Testis (tissue), 3 donors: ENCODE data around the gene TCF7L1. TPM values are rescaled to one million over a fixed set of nuclear protein-coding genes. Genes with fewer than 3 reads are reported as not detected.

ENCODE experiments used
- DNase-seq: peaks from one replicate; pipeline ENCODE4 v3.0.0-alpha.2; 2019
- H3K27ac ChIP-seq, 2 donors: fragments of 200-600 bp; sonication (generic); one replicate each; pipeline ENCODE4 v1.5.1; 2019
- H3K27me3 ChIP-seq: fragments of 200-600 bp; sonication (generic); one replicate; pipeline ENCODE4 v1.5.1; 2019
- H3K36me3 ChIP-seq: fragments of 200-600 bp; sonication (generic); one replicate; pipeline ENCODE4 v1.5.1; 2017; ENCODE audit warnings: low read depth; ENCODE audit errors: missing control alignments
- H3K4me1 ChIP-seq: fragments of 200-600 bp; sonication (generic); one replicate; pipeline ENCODE4 v1.5.1; 2019
- H3K4me3 ChIP-seq, 2 donors: fragments of 200-600 bp; sonication (generic); one replicate each; pipeline ENCODE4 v1.5.1; 2017 to 2019
- H3K9me3 ChIP-seq: fragments of 200-600 bp; sonication (generic); one replicate; pipeline ENCODE4 v1.5.1; 2017
- POLR2A ChIP-seq: fragments of 450-650 bp; IDR thresholded peaks from one replicate; pipeline ENCODE4 v1.6.1; 2017; ENCODE audit warnings: antibody characterized with exemption, mild to moderate bottlenecking, moderate library complexity
- WGBS, 2 donors: methylation state at CpG; one replicate each; pipeline ENCODE4 v1.1.5; 2018; 5-methylcytosine and 5-hydroxymethylcytosine counted together
- intact Hi-C: fragments of 100-400 bp; cut with DNase I; formaldehyde crosslinking; loops from one replicate; pipeline ENCODE4 v1.15.1; 2023; ENCODE audit warnings: low total_unique reads
- polyA plus RNA-seq: library from polyadenylated mRNA; stranded (reverse); fragments of 350-450 nt; fragmentation: Illumina TruSeq; extraction: RNeasy Lipid Tissue Mini Kit (QIAGEN cat#74804); gene quantifications from one replicate; pipeline ENCODE4 v1.2.3, GENCODE V29; 2014; ENCODE audit warnings: low read depth, low replicate concordance; ENCODE audit not compliant: insufficient read depth
- total RNA-seq, 2 donors: library from RNA; depleted of rRNA; stranded (reverse); fragments of >200 nt; gene quantifications; one replicate each; pipeline ENCODE4 v1.2.3, GENCODE V29; 2016
- TF ChIP-seq, protein P1 (sequence below), 3 experiments: fragments of 450-650 bp in 2 of 3; fragments of 200-600 bp in 1 of 3; sonication (generic) in 1 of 3; IDR thresholded peaks; one replicate each; pipeline ENCODE4 v1.5.1; 2016 to 2019; ENCODE audit warnings: antibody characterized with exemption in 3 of 3, mild to moderate bottlenecking in 2 of 3, moderate library complexity in 1 of 3

TCF7L1 gene
- total and polyA plus RNA-seq, 3 donors from 2014 or later, result 6.7 to 11.9 (median 6.7) TPM

DNA sequence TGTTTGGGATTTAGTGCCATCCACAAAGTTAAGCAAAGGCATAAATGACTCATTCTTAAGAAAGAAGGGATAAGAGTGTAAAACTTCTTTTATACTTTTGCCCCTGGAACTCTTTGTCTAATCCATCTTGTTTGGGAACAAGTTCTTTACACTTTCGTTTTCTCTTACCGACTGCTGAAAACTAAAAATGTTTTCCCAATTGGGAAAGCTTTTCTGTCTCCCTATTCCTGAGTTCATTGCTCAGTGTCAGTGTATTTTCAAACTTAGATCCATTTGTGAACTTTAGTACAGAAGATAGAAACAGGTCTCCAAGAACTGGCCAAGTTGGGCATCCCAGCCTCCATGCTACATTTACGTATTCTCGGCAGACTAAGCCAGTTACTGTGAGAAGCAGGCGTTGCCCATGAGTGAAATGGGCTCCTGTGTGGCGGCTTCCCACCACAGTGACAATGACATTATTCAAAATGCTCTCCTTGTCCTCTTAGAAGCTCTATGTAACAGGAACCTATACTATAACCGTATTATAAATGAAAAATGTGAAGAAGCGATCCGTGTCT, 142.9 kb downstream of the TCF7L1 start:
- intact Hi-C loops, result loop anchor here (5.0 kb wide), 1 partner anchor 144 kb away; the partner anchor contains the start of gene TCF7L1
- no peaks in the 10 kb centered on the region for H3K27me3 ChIP-seq
- no peak for DNase-seq
- H3K4me1 ChIP-seq, result peaks cover 12% of the 10 kb centered on the region
- WGBS, 2 donors, result 64 to 70% methylated on average over 9 of the region's 9 CpGs
- no peaks in the 10 kb centered on the region for H3K9me3 ChIP-seq
- TF ChIP-seq, protein P1, sequence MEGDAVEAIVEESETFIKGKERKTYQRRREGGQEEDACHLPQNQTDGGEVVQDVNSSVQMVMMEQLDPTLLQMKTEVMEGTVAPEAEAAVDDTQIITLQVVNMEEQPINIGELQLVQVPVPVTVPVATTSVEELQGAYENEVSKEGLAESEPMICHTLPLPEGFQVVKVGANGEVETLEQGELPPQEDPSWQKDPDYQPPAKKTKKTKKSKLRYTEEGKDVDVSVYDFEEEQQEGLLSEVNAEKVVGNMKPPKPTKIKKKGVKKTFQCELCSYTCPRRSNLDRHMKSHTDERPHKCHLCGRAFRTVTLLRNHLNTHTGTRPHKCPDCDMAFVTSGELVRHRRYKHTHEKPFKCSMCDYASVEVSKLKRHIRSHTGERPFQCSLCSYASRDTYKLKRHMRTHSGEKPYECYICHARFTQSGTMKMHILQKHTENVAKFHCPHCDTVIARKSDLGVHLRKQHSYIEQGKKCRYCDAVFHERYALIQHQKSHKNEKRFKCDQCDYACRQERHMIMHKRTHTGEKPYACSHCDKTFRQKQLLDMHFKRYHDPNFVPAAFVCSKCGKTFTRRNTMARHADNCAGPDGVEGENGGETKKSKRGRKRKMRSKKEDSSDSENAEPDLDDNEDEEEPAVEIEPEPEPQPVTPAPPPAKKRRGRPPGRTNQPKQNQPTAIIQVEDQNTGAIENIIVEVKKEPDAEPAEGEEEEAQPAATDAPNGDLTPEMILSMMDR (IDR thresholded peaks at IDR 0.05), result no peak
- TF ChIP-seq POLR2A, result no peak
- H3K36me3 ChIP-seq, result no peaks in the 10 kb centered on the region
- peak overlapping the region; percentile 8 to 24 for H3K4me3 ChIP-seq
- peak overlapping the region; percentile 14 to 39 for H3K27ac ChIP-seq

- DNase-seq, result no peak
- no peaks in the 10 kb centered on the region for H3K9me3 ChIP-seq
Observed at GRCh38 chr2:85276571-85277118, 143.5 kb downstream of the TCF7L1 start.

DNA sequence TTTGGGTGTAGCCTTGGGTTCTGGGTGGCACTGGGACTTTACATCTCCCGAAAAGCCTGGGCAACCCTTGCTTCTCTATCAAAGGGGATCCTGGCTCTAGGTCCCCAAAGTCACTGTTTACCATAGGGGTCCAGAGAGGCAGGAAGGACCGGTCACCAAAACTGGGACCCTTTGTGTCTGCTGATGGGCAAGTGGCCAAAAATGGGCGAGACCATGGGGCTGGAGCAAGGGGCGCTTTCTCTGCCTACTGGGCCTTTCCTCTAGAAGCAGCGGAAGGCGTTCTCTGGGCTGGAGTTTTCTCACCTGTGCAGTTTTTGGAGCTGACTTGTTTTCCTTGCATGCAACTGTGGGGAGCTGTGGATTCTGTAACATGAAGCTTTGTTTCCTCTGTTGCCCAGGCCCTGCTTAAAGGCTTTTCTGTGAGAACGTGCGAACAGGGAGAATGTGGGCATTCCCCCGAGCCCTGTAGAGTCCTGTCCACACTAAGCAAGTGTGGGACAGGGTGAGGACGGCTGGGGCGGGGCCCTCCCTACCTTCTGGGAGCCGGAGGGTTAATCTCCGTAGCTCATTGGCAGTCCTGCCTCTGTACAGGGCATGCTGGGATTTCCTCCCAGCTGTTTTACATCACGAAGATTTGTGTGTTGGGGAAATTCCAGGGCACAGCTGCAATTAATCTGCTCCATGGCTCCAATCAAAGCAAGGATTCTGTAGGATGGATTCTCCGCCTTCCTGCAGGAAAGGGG, 144.4 kb downstream of the TCF7L1 start:
- Histone ChIP-seq H3K36me3 (no peaks in the 10 kb centered on the region), H3K27ac (no peak overlapping the region), H3K4me1 (peaks cover 12% of the 10 kb centered on the region), H3K9me3 (no peaks in the 10 kb centered on the region), H3K4me3 (no peak overlapping the region), H3K27me3 (no peaks in the 10 kb centered on the region)
- WGBS, 2 donors, result 63% methylated on average over 12 to 15 of the region's 15 CpGs
- intact Hi-C loops, result loop anchor here (5.0 kb wide), 1 partner anchor 145 kb away; the partner anchor contains the start of gene TCF7L1
- DNase-seq, result no peak
- no peak for TF ChIP-seq POLR2A
- TF ChIP-seq, protein P1 (IDR thresholded peaks at IDR 0.05), result no peak

More at GRCh38 chr2:85276571-85277118, 143.5 kb downstream of the TCF7L1 start:
- H3K36me3 ChIP-seq, result no peaks in the 10 kb centered on the region
- no peak for TF ChIP-seq POLR2A
- TF ChIP-seq, protein P1 (IDR thresholded peaks at IDR 0.05), result no peak
- H3K4me1 ChIP-seq, result peaks cover 12% of the 10 kb centered on the region
- WGBS, 2 donors, result 54 to 58% methylated on average over 14 of the region's 14 CpGs
- no peaks in the 10 kb centered on the region for H3K27me3 ChIP-seq
- peak overlapping the region; percentile 14 to 39 for H3K27ac ChIP-seq
- intact Hi-C loops, result loop anchor here (5.0 kb wide), 1 partner anchor 144 kb away; the partner anchor contains the start of gene TCF7L1
- no peak overlapping the region for H3K4me3 ChIP-seq

- TF ChIP-seq, protein P1 (IDR thresholded peaks at IDR 0.05), result no peak
- TF ChIP-seq POLR2A, result no peak
- no peaks in the 10 kb centered on the region for H3K27me3 ChIP-seq
- no peak overlapping the region for H3K27ac ChIP-seq
- intact Hi-C loops, result loop anchor here (5.0 kb wide), 1 partner anchor 146 kb away; the partner anchor contains the start of gene TCF7L1
- H3K36me3 ChIP-seq, result no peaks in the 10 kb centered on the region
- WGBS, 2 donors, result 63 to 66% methylated on average over 2 of the region's 2 CpGs
- DNase-seq, result no peak
- H3K4me3 ChIP-seq, result no peak overlapping the region
- peaks cover 12% of the 10 kb centered on the region for H3K4me1 ChIP-seq
- H3K9me3 ChIP-seq, result no peaks in the 10 kb centered on the region
Observed at GRCh38 chr2:85278361-85278760, 145.2 kb downstream of the TCF7L1 start.
